Jurkat, Clone E6-1 (cell line): ENCODE data around the gene DPP4.
"Not testable (repeated sequence)": the region's sequence is repeated elsewhere in the genome, so short reads cannot be mapped to it uniquely, and the experiment has no call there.

Experiments used
- DNase-seq: peaks from one replicate; pipeline ENCODE4 v3.0.0-alpha.2; 2011; ENCODE audit warnings: low read depth, low spot score
- H3K4me3 ChIP-seq: 2 replicates; pipeline ENCODE4 v1.5.1; 2011; ENCODE audit warnings: mild to moderate bottlenecking, low read length, control low read depth, moderate library complexity

Gene DPP4

DNA sequence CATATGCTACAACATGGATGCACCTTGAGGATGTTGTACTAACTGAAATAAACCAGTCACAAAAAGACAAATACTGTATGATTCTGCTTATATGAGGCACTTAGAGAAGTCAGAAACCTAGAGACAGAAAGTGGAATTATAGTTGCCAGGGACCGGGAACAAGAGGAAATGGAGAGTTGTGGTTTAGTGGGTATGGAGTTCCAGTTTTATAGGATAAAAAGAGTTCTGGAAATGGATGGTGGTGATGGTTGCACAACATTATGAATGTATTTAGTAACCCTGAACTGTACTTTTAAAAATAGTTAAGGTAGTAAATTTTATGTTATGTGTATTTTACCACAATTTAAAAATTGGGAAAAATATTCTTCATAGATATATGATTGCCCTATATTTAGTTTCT is 97.7 kb downstream of the DPP4 start:
- no peak for DNase-seq
- H3K4me3 ChIP-seq, result no peak overlapping the region

GRCh38 chr2:161975813-161976160 is 98.2 kb downstream of the DPP4 start:
- no peak for DNase-seq
- no peak overlapping the region for H3K4me3 ChIP-seq

- no peak overlapping the region for H3K4me3 ChIP-seq
These were observed 98.8 kb downstream of the DPP4 start for GRCh38 chr2:161975062-161975812.

DNA sequence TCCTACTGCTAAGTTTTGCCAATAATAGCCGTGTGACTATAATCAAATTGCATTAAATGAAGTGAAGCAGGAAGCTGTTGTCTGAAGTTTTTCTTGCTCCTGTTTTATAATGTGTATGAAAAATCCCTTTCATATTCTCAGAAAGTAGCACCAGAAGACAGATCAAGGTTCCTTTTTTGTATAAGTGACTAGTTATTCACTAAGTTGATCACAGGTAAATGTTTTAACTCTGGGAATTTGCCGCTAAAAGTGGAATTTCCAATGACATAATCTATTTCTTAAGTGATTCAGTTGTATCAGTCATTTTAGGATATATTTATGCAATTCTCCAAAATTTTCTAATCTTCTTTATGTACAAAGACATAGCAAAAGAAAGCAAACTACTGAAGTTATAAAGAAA is 99.6 kb downstream of the DPP4 start:
- no peak overlapping the region for H3K4me3 ChIP-seq
- no peak for DNase-seq

More at GRCh38 chr2:161975062-161975812, 98.8 kb downstream of the DPP4 start:
- no peak for DNase-seq

- H3K4me3 ChIP-seq, result no peak overlapping the region
- DNase-seq, result no peak
These were observed 101.1 kb downstream of the DPP4 start for GRCh38 chr2:161972866-161973265.

- DNase-seq, result no peak
- H3K4me3 ChIP-seq, result no peak overlapping the region
These were observed 101.8 kb downstream of the DPP4 start for GRCh38 chr2:161972232-161972631.

DNA sequence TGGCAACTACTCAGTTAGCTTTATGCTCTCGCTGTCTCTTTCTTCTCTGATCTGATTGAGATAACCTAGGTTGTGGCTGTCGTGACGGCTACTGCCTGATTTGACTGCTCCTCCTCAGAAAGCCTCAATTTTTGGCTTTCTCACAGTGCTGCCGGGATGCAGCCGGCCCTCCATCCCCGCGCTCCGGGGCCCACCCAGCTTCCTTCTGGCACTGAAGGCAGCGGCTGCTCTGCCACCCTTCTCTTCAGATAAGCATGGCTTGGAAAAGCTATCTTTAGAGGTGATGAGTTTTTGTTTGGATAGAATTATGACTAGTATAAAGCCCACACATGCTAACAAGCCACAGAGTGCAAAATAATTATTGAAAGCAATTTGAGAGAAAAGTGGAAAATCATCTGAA is 102.5 kb downstream of the DPP4 start:
- DNase-seq, result no peak
- no peak overlapping the region for H3K4me3 ChIP-seq

GRCh38 chr2:161969159-161969558 is 104.9 kb downstream of the DPP4 start:
- H3K4me3 ChIP-seq, result no peak overlapping the region
- no peak for DNase-seq

DNA sequence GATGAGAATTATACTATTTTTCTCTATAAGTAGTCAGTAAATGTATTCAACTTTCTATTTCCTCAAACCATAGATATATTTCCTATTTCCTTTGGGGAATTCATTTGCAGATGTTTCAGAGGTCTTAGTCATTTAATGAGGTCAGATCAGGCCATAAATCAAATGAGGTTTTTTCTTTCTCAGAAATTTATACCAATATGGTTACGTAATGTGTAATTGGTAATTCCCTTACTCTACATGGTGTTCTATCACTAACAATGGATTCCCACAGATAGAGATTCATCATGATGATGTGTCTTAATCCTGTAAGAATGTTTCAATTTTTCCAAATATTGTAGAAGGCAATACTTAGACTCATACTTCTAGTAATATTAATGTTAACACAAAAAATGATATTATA is 108.0 kb downstream of the DPP4 start:
- no peak for DNase-seq

GRCh38 chr2:161964160-161964559 is 109.9 kb downstream of the DPP4 start:
- H3K4me3 ChIP-seq, result no peak overlapping the region
- DNase-seq, result no peak

More for the DNA sequence above, 108.0 kb downstream of the DPP4 start:
- no peak overlapping the region for H3K4me3 ChIP-seq

DNA sequence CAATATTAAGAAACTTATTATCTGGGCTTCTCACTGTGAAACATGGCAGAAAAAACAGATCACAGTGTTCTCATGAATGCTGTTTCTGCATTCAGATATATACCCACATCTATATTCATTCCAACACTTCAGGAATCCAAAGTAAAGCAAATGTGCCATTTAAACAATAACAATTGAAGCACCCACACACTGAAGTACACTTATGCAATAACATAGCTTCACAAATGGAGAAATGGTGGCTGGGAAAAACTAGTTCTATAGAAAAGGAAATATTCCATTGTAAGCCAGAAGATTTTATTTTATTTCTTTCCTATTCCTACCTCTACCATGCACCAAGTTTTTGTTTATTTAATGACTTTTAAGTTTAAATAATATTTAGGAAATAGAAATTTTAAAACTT is 111.9 kb downstream of the DPP4 start:
- H3K4me3 ChIP-seq, result no peak overlapping the region
- DNase-seq, result no peak

- DNase-seq, result no peak
These were observed 113.0 kb downstream of the DPP4 start for GRCh38 chr2:161961061-161961460.

GRCh38 chr2:161956738-161957137 is 117.3 kb downstream of the DPP4 start:
- no peak for DNase-seq
- no peak overlapping the region for H3K4me3 ChIP-seq

More at GRCh38 chr2:161961061-161961460, 113.0 kb downstream of the DPP4 start:
- H3K4me3 ChIP-seq, result no peak overlapping the region

GRCh38 chr2:161955211-161955610 is 118.8 kb downstream of the DPP4 start:
- H3K4me3 ChIP-seq, result no peak overlapping the region
- DNase-seq, result no peak

DNA sequence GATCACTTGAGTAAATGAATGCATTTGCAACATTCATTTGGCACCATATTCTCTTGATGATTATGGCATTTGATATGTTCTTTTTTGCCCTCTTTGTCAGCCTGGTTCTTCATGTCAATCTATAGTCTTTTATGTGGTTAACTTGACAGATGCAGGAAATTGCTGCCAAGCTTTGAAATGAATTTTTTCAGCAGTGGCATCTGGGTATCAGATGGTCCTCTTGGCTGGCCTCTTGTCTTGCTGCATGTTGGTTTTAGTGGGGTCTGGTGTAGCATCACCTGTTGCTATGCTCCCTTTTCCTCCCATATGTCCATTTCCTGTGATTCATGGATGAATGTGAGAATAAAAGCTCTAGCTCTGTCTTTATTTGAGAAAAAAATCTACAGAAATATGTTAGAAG is 119.9 kb downstream of the DPP4 start:
- peak; percentile 86 for DNase-seq
- no peak overlapping the region for H3K4me3 ChIP-seq

DNA sequence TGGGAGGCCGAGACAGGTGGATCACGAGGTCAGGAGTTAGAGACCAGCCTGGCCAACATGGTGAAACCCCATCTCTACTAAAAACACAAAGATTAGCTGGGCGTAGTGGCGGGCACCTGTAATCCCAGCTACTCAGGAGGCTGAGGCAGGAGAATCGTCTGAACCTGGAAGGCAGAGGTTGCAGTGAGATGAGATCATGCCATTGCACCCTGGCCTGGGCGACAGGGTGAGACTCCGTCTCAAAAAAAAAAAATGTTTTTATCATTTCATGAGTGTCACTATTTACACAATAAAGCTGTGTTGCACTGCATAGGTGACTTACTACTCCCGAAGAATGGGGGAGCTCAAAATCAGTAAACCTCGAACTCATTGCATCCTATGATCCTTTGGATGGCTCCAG is 120.6 kb downstream of the DPP4 start:
- H3K4me3 ChIP-seq, DNase-seq: not testable (repeated sequence)

DNA sequence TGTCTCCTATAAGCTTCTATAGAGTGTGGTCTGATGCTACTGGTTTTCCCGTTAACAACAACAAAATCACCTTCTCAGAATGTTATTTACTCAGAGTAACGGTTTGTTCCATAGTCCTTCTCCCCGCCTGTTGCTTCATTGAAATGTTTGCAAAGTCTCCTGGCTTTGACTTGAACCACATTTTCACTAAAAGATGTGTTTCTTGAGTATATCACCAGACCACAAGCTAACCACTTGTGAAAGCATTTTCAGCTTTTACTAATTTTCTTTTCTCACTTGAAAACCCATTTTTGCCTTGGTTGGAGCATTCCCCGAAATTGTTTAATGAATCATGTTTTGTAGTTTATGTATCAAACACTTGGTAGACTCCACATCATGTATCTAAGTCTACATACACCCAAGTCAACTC is 121.2 kb downstream of the DPP4 start:
- no peak overlapping the region for H3K4me3 ChIP-seq
- DNase-seq, result peak; percentile 57

DNA sequence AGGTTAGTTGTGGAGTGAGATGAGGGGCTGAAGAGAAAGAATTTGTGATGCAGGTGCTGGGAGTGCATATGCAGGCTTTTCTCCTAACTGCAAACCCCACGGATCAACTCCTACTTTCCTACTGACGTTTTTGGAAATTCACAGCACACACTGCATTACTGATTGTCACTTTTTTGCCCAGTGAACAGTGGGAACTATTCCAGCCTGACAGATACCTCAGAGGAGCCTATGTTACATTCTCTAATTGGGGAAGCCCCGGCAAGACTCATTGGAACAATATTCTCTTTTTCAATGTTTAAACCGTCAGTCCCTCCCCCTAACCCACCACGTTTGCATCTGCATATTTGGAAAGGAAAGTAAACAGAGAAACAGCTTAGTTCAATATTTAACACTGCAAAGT is 126.2 kb downstream of the DPP4 start:
- no peak for DNase-seq
- H3K4me3 ChIP-seq, result no peak overlapping the region

DNA sequence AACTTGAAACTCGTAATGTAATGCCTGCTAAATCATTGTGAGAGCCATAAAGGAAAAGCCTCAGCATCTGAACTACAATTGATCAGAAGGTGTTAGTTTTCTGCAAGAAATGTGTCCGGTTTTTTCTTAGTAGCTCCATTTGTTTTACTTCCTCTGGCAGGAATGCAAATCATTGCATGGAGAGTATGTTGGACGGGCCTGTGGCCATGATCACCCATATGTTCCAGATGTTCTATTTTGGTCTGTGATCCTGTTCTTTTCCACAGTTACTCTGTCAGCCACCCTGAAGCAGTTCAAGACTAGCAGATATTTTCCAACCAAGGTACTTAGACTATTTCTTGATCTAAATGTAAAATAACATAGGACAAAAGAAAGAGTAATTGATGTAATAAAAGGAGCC is 126.6 kb downstream of the DPP4 start:
- no peak overlapping the region for H3K4me3 ChIP-seq
- DNase-seq, result no peak

DNA sequence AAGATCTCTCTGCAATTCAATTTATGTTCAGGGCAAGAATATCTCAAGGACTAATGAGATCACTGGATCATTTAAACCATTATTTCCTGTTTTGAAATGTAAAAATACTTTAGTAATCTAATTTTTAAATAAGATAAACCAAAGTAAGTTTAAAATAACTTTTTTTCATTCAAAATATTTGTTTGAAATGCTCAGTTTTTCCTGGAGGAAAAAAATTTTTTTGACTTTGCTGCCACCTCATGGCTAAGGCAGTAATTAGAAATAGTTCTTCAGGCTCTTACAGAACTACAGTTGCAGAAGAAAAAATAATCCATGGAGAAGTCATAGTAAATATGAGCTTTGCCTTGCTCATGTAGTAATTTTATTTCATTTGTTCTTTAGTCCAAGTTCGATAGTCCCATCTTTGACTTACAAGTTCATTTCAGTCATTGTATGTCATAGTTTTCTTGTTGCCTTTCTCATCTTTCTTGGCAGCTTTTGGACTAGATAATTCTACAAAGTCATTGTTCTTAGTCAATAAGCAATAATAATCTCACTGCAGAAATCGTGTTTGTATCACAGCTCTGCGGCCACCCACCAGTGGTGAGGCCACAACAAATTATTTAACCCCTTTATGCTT is 127.4 kb downstream of the DPP4 start:
- peak; percentile 18 for DNase-seq
- H3K4me3 ChIP-seq, result no peak overlapping the region

DNA sequence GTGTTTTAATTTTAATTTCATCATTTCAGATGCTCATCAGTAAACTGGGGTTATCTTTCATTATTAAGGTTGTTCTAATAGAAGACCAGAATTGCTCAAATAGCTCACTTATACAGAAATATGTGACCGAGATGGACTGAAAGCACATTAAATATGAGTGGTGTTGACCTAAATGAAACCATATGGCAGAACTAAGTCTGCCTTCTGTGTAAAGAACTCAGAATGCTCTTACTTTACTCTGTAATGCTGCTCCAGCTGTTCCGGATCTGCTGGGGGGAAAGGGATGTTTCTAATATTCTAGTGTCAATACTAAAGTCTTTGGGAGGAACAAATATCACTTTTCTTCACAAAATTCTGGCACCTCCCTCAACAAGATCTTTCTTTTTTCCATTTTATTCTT is 131.0 kb downstream of the DPP4 start:
- H3K4me3 ChIP-seq, result no peak overlapping the region
- DNase-seq, result no peak
